MV-4-11 (cell line): ENCODE results near the gene CRIM1.
A peak's percentile ranks its signal among the peaks of the same experiment; 100 is the strongest.

Source experiments
- DNase-seq: peaks from one replicate; lab custom pipeline; 2025; lab: John Stamatoyannopoulos, UW

CRIM1 gene

GRCh38 chr2:36578343-36579296 lies 223.0 kb downstream of the CRIM1 start:
- DNase-seq = peak; percentile 9

GRCh38 chr2:36579297-36579664 lies 223.7 kb downstream of the CRIM1 start:
- DNase-seq = no peak

- DNase-seq = no peak
These were observed 227.0 kb downstream of the CRIM1 start for GRCh38 chr2:36582538-36582937.

GRCh38 chr2:36582951-36583350 lies 227.4 kb downstream of the CRIM1 start:
- no peak for DNase-seq

GRCh38 chr2:36584148-36584794 lies 228.7 kb downstream of the CRIM1 start:
- DNase-seq = no peak

- no peak for DNase-seq
These were observed 231.1 kb downstream of the CRIM1 start for GRCh38 chr2:36586672-36587071.

- DNase-seq = no peak
These were observed 231.5 kb downstream of the CRIM1 start for GRCh38 chr2:36587101-36587500.

- no peak for DNase-seq
These were observed 232.0 kb downstream of the CRIM1 start for GRCh38 chr2:36587556-36587955.

GRCh38 chr2:36589230-36589630 lies 233.7 kb downstream of the CRIM1 start:
- DNase-seq = peak; percentile 32

GRCh38 chr2:36594849-36595248 lies 239.3 kb downstream of the CRIM1 start:
- no peak for DNase-seq

GRCh38 chr2:36596397-36596796 lies 240.8 kb downstream of the CRIM1 start:
- DNase-seq = no peak

GRCh38 chr2:36597003-36597531 lies 241.5 kb downstream of the CRIM1 start:
- no peak for DNase-seq

- peak; percentile 68 for DNase-seq
These were observed 242.2 kb downstream of the CRIM1 start, which contains the start of gene FEZ2 for GRCh38 chr2:36597532-36598377. FEZ2 (minus strand) TSS chr2:36598168; CDS start chr2:36598142, 26 bp downstream.
